H1 (cell line): ENCODE results near the gene ARHGAP4. TPM values are rescaled to one million over a fixed set of nuclear protein-coding genes. Genes with fewer than 3 reads are reported as not detected.
A peak's percentile ranks its signal among the peaks of the same experiment; 100 is the strongest.

Experiments used
- CTCF ChIA-PET: fragments of 300-600 bp; sonication (Branson Sonifier 250); formaldehyde crosslinking; loops from one replicate; lab custom pipeline; 2021; ENCODE audit not compliant: partially characterized antibody; lab: Charles Lee
- POLR2A ChIA-PET: fragments of 300-600 bp; sonication (Branson Sonifier 250); formaldehyde crosslinking; loops from one replicate; lab custom pipeline; 2021; ENCODE audit warnings: inconsistent platforms; ENCODE audit not compliant: partially characterized antibody; lab: Charles Lee
- DNase-seq, 2 experiments: peaks; one replicate each; pipeline versions ENCODE4 v3.0.0 to v3.0.0-alpha.2; 2010 to 2022; ENCODE audit warnings: low spot score in 2 of 2, low read depth in 1 of 2, mixed read lengths in 1 of 2
- FAIRE-seq: peaks from 2 replicates; lab custom pipeline; 2011; peaks lifted over from hg19 to GRCh38; lab: Jason Lieb, UNC
- H2AFZ ChIP-seq: 2 replicates; pipeline ENCODE4 v1.8.1; 2012; ENCODE audit warnings: low read length, inconsistent platforms
- H2AK5ac ChIP-seq: 2 replicates; pipeline ENCODE4 v1.6.1; 2013; ENCODE audit warnings: low read depth, low read length
- H2BK120ac ChIP-seq: replicated peaks from 2 replicates; pipeline ENCODE3; 2013; ENCODE audit warnings: low read depth, low read length, inconsistent platforms
- H2BK12ac ChIP-seq: 2 replicates; pipeline ENCODE4 v1.6.1; 2013; ENCODE audit warnings: low read depth, low read length
- H2BK15ac ChIP-seq: 2 replicates; pipeline ENCODE4 v1.6.1; 2013; ENCODE audit warnings: low read length
- H2BK20ac ChIP-seq: 2 replicates; pipeline ENCODE4 v1.6.1; 2013; ENCODE audit warnings: low read length
- H2BK5ac ChIP-seq: 2 replicates; pipeline ENCODE4 v1.6.1; 2013; ENCODE audit warnings: low read depth, low read length
- H3K14ac ChIP-seq: 2 replicates; pipeline ENCODE4 v1.6.1; 2013; ENCODE audit warnings: inconsistent platforms; ENCODE audit not compliant: insufficient read length
- H3K18ac ChIP-seq: 2 replicates; pipeline ENCODE4 v1.6.1; 2013; ENCODE audit warnings: low read length; ENCODE audit errors: extremely low read depth
- H3K23ac ChIP-seq: 2 replicates; pipeline ENCODE4 v1.6.1; 2013; ENCODE audit warnings: inconsistent platforms; ENCODE audit not compliant: insufficient read length
- H3K23me2 ChIP-seq: 2 replicates; pipeline ENCODE4 v1.6.1; 2013; ENCODE audit warnings: low read depth, low read length
- H3K27ac ChIP-seq: 2 replicates; pipeline ENCODE4 v1.6.1; 2011; ENCODE audit warnings: low read depth, low read length, inconsistent platforms
- H3K27me3 ChIP-seq, 4 experiments: replicated peaks in 1 of 4; 1 replicate in 1 of 4; 2 replicates in 3 of 4; pipeline versions ENCODE4 v1.6.1 to v1.8.1; 2011 to 2013; ENCODE audit warnings: low read length in 3 of 4, mild to moderate bottlenecking in 3 of 4, inconsistent platforms in 2 of 4, mixed read lengths in 2 of 4, moderate library complexity in 1 of 4; ENCODE audit not compliant: control insufficient read depth in 3 of 4, insufficient read depth in 3 of 4; ENCODE audit errors: extremely low read depth in 1 of 4
- H3K36me3 ChIP-seq, 4 experiments: 2 replicates each; pipeline versions ENCODE4 v1.6.1 to v1.8.1; 2011 to 2013; ENCODE audit warnings: mild to moderate bottlenecking in 4 of 4, low read length in 3 of 4, moderate library complexity in 2 of 4, control low read depth in 1 of 4, inconsistent platforms in 1 of 4; ENCODE audit not compliant: insufficient read depth in 4 of 4, control insufficient read depth in 2 of 4
- H3K4ac ChIP-seq: replicated peaks from 2 replicates; pipeline ENCODE3; 2013; ENCODE audit warnings: low read length, low read depth, mixed read lengths, inconsistent platforms; ENCODE audit not compliant: insufficient read length
- H3K4me1 ChIP-seq, 4 experiments: replicated peaks in 1 of 4; 1 replicate in 1 of 4; 2 replicates in 3 of 4; pipeline versions ENCODE4 v1.6.1 to v1.8.1; 2011 to 2013; ENCODE audit warnings: low read length in 3 of 4, inconsistent platforms in 2 of 4, mixed read lengths in 1 of 4; ENCODE audit not compliant: insufficient read depth in 4 of 4, control insufficient read depth in 3 of 4
- H3K4me2 ChIP-seq, 2 experiments: 2 replicates each; pipeline versions ENCODE4 v1.6.1 to v1.8.1; 2011 to 2013; ENCODE audit warnings: low read depth in 2 of 2, low read length in 2 of 2, control low read depth in 1 of 2, inconsistent platforms in 1 of 2, mild to moderate bottlenecking in 1 of 2; ENCODE audit not compliant: insufficient read depth in 1 of 2
- H3K4me3 ChIP-seq, 4 experiments: fragments of 200-600, 300-600 bp in 1 of 4; sonication (generic), shearing (Covaris generic), sonication (Bioruptor Twin) in 1 of 4; 2 replicates each; pipeline versions ENCODE4 v1.5.1 to v1.8.1; 2011 to 2016; ENCODE audit warnings: low read length in 4 of 4, low read depth in 3 of 4, control low read depth in 2 of 4, inconsistent platforms in 2 of 4, mild to moderate bottlenecking in 2 of 4, mixed read lengths in 1 of 4, moderate library complexity in 1 of 4; ENCODE audit not compliant: insufficient read depth in 2 of 4; ENCODE audit errors: extremely low read depth in 1 of 4
- H3K56ac ChIP-seq: replicated peaks from 2 replicates; pipeline ENCODE3; 2013; ENCODE audit warnings: low read depth, mild to moderate bottlenecking, mixed read lengths, low read length, inconsistent platforms; ENCODE audit not compliant: insufficient read length
- H3K79me1 ChIP-seq: 2 replicates; pipeline ENCODE4 v1.6.1; 2013; ENCODE audit warnings: low read depth, low read length, control low read depth
- H3K79me2 ChIP-seq, 2 experiments: 2 replicates each; pipeline versions ENCODE4 v1.6.1 to v1.8.1; 2012 to 2013; ENCODE audit warnings: low read length in 2 of 2, mild to moderate bottlenecking in 2 of 2, inconsistent platforms in 1 of 2; ENCODE audit not compliant: insufficient read depth in 2 of 2, control insufficient read depth in 1 of 2
- H3K9ac ChIP-seq, 4 experiments: replicated peaks in 1 of 4; 1 replicate in 1 of 4; 2 replicates in 3 of 4; pipeline versions ENCODE4 v1.6.1 to v1.8.1; 2011 to 2013; ENCODE audit warnings: low read depth in 3 of 4, low read length in 3 of 4, control low read depth in 2 of 4, mild to moderate bottlenecking in 2 of 4, moderate library complexity in 2 of 4, inconsistent platforms in 1 of 4; ENCODE audit errors: extremely low read depth in 1 of 4
- H3K9me3 ChIP-seq, 2 experiments: 2 replicates each; pipeline versions ENCODE4 v1.6.1 to v1.8.1; 2012 to 2013; ENCODE audit warnings: mild to moderate bottlenecking in 2 of 2, moderate library complexity in 2 of 2, control low read depth in 1 of 2, inconsistent platforms in 1 of 2, low read depth in 1 of 2, low read length in 1 of 2, mixed read lengths in 1 of 2; ENCODE audit not compliant: insufficient read depth in 2 of 2
- H4K20me1 ChIP-seq, 2 experiments: replicated peaks in 1 of 2; 2 replicates each; pipeline versions ENCODE3 to v1.8.1; 2011 to 2013; ENCODE audit warnings: inconsistent platforms in 2 of 2, low read length in 2 of 2, mild to moderate bottlenecking in 1 of 2; ENCODE audit not compliant: insufficient read depth in 2 of 2, control insufficient read depth in 1 of 2
- H4K5ac ChIP-seq: 2 replicates; pipeline ENCODE4 v1.6.1; 2013; ENCODE audit warnings: low read length, low read depth, mixed read lengths, inconsistent platforms; ENCODE audit not compliant: insufficient read length
- H4K8ac ChIP-seq: 2 replicates; pipeline ENCODE4 v1.8.0; 2013; ENCODE audit warnings: mild to moderate bottlenecking, moderate library complexity, low read length, inconsistent platforms; ENCODE audit not compliant: insufficient read depth; ENCODE audit errors: extremely low read depth
- H4K91ac ChIP-seq: replicated peaks from 2 replicates; pipeline ENCODE3; 2013; ENCODE audit warnings: low read length, mixed read lengths, inconsistent platforms; ENCODE audit not compliant: insufficient read length
- NRF1 ChIP-seq: IDR thresholded peaks from 2 replicates; pipeline ENCODE4 v1.6.1; 2011; ENCODE audit warnings: mild to moderate bottlenecking, low read depth, low read length, improper control_type of control experiment
- WGBS, 2 experiments: shearing (Covaris generic) in 1 of 2; methylation state at CpG; one replicate each; pipeline versions ENCODE4 v1.1.6 to v1.1.7; 2013 to 2015; ENCODE audit warnings: low lambda C conversion rate in 2 of 2, mixed read lengths in 2 of 2, inconsistent platforms in 1 of 2, low coverage in 1 of 2, missing lambda C conversion rate in 1 of 2; ENCODE audit not compliant: insufficient replicate concordance in 2 of 2, insufficient coverage in 1 of 2, insufficient read length in 1 of 2; ENCODE audit errors: extremely low coverage in 1 of 2, missing lambda C conversion rate in 1 of 2; 5-methylcytosine and 5-hydroxymethylcytosine counted together
- polyA plus RNA-seq, 7 experiments: library from polyadenylated mRNA; depleted of rRNA in 3 of 7; stranded (reverse) in 5 of 7; unstranded in 2 of 7; fragments of >200 nt in 5 of 7; fragments of 200-250 nt in 2 of 7; gene quantifications; 1 replicate in 5 of 7; 2 replicates in 1 of 7; 4 replicates in 1 of 7; pipeline versions ENCODE4 v1.2.1 to v1.2.3, GENCODE V29; 2011 to 2013; ENCODE audit warnings: missing spikeins in 2 of 7, mixed read lengths in 2 of 7
- total RNA-seq: library from RNA; stranded (reverse); fragmentation: NEBNext Ultra II Directional; extraction: Animal tissue kit (Norgen Biotek cat#: 25700); gene quantifications from 2 replicates; pipeline ENCODE4 v1.2.1, GENCODE V29; 2021

Gene ARHGAP4
- total and polyA plus RNA-seq, 2 of the 8 experiments (the other 6 are each of a cell fraction or from before 2014, with no cell fraction given): 23.9 to 26.0 TPM

DNA sequence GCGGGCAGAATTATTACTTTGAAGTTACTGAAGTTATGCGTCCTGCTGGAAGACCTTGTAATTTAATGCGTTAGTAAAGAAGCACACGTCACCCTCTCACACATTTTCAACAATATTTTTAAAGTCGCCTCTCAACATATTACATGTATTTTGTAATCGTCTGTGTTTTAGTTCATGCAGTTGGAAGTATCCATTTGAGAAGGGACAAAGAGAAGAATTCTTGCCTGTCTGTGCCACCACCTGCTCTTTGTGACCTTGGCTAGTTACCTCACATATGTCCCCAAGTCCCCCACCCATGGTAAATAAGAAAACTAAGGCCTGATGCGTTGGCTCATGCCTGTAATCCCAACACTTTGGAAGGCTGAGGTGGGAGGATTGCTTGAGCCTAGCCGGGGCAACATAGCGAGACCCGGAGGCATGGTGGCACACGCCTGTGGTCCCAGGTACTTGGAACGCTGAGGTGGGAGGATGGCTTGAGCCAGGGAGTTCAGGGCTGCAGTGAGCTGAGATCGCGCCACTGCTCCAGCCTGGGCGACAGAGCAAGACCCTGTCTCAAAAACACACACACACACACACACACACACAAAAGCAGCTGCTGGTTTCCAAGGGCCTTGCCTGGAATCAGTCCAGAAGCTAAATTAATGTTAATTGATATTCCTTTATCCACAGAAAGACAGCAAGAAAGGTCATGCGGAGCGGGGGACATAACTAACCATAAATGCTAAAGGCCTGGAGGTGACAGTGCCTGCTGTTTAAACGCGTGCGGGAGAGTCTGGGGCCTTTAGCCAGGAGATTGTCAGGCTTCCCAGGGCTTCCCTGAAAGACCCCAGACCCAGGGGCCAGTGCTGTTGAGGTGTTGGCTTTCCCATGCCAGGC is 47.3 kb upstream of the ARHGAP4 start:
- Histone ChIP-seq H2BK15ac (no peak overlapping the region), H2AK5ac (no peak overlapping the region), H2BK5ac (peak overlapping the region; percentile 16; the same call in 1 of the 2 replicates), H3K23ac (no peak overlapping the region), H3K56ac (peak overlapping the region; percentile 82), H4K20me1 (peaks cover 12% of the 10 kb centered on the region in 2 experiments), H3K9ac (peak overlapping the region; percentile 63 to 100 (median 96)), H3K4me1 (peaks cover under 1 to 11% (median 4%) of the 10 kb centered on the region in 4 experiments; a peak in 6 of 7 replicates), H3K79me1 (peaks cover 2% of the 10 kb centered on the region; the same call in 1 of the 2 replicates), H3K23me2 (peaks cover 8% of the 10 kb centered on the region; the same call in 1 of the 2 replicates), H4K5ac (peak overlapping the region; percentile 88), H4K8ac (no peak overlapping the region; the same call in 1 of the 2 replicates), H3K18ac (peak overlapping the region; percentile 32; the same call in 1 of the 2 replicates), H2BK120ac (peak overlapping the region; percentile 54), H3K27me3 (no peaks in the 10 kb centered on the region), H2BK20ac (no peak overlapping the region)
- peak; percentile 32 for FAIRE-seq
- no peak for DNase-seq
- ChIA-PET POLR2A (interaction anchor here (0.6 to 4.6 kb wide), 13 partner anchors 11 to 444 kb away, joined by 3 to 43 read pairs (median 3); partner anchors contain the start of gene ARHGAP4), CTCF (interaction anchor here (0.6 to 0.9 kb wide), 3 partner anchors 19 to 210 kb away, joined by 3 to 4 read pairs (median 3); no protein-coding TSS in a partner anchor)
- 59% methylated on average over 20 of the region's 20 CpGs; no CpG with 5 or more reads in 1 of the 2 experiments for WGBS, 2 experiments
- no peak for TF ChIP-seq NRF1
- TF ChIP-seq, all 59 proteins: peak for 0
- H3K36me3 ChIP-seq: no peaks in the 10 kb centered on the region
- peaks cover 15 to 24% of the 10 kb centered on the region in 2 experiments for H3K79me2 ChIP-seq
- peak overlapping the region; percentile 7 for H3K4ac ChIP-seq
- no peak overlapping the region for H2BK12ac ChIP-seq
- peak overlapping the region; percentile 99; the same call in 1 of the 2 replicates for H3K27ac ChIP-seq
- peak overlapping the region; percentile 66 to 69 for H3K4me2 ChIP-seq
- peak overlapping the region; percentile 55 to 99 (median 75) for H3K4me3 ChIP-seq
- no peak overlapping the region for H2AFZ ChIP-seq
- H3K14ac ChIP-seq: no peak overlapping the region
- no peaks in the 10 kb centered on the region for H3K9me3 ChIP-seq
- H4K91ac ChIP-seq: no peak overlapping the region
